KMS-11 (cell line): ENCODE measurements around the gene ZSCAN20.

Source experiments
- H2AFZ ChIP-seq: fragments of 200-600 bp; sonication (generic); 2 replicates; pipeline ENCODE4 v1.6.1; 2016; ENCODE audit warnings: antibody characterized with exemption, mixed run types, low read depth
- H3K27ac ChIP-seq: fragments of 200-600 bp; sonication (generic); 2 replicates; pipeline ENCODE4 v1.6.1; 2016; ENCODE audit warnings: mild to moderate bottlenecking, mixed run types
- H3K27me3 ChIP-seq: fragments of 200-600 bp; sonication (generic); 2 replicates; pipeline ENCODE4 v1.6.1; 2017; ENCODE audit warnings: mild to moderate bottlenecking, low read depth, mixed run types, moderate library complexity; ENCODE audit not compliant: insufficient read depth
- H3K36me3 ChIP-seq: fragments of 200-600 bp; sonication (generic); 2 replicates; pipeline ENCODE4 v1.6.1; 2017; ENCODE audit warnings: mild to moderate bottlenecking, mixed run types; ENCODE audit not compliant: insufficient read depth
- H3K4me1 ChIP-seq: fragments of 200-600 bp; sonication (generic); 2 replicates; pipeline ENCODE4 v1.6.1; 2016; ENCODE audit warnings: mild to moderate bottlenecking, low read depth, mixed run types; ENCODE audit not compliant: poor library complexity, severe bottlenecking
- H3K4me2 ChIP-seq: fragments of 200-600 bp; sonication (generic); 2 replicates; pipeline ENCODE4 v1.7.0; 2016; ENCODE audit warnings: mild to moderate bottlenecking, mixed run types
- H3K4me3 ChIP-seq: fragments of 200-600 bp; sonication (generic); IDR thresholded peaks from 2 replicates; pipeline ENCODE4 v1.6.1; 2017; ENCODE audit warnings: low read depth, low read length, mixed read lengths; ENCODE audit not compliant: insufficient read depth
- H3K79me2 ChIP-seq: fragments of 200-600 bp; sonication (generic); 2 replicates; pipeline ENCODE4 v1.6.1; 2016; ENCODE audit warnings: low read depth, mixed run types; ENCODE audit not compliant: insufficient read depth
- H3K9ac ChIP-seq: fragments of 200-600 bp; sonication (generic); 2 replicates; pipeline ENCODE4 v1.6.1; 2016; ENCODE audit warnings: mild to moderate bottlenecking, mixed run types
- H4K20me1 ChIP-seq: fragments of 200-600 bp; sonication (generic); 2 replicates; pipeline ENCODE4 v1.6.1; 2016; ENCODE audit warnings: mild to moderate bottlenecking, mixed run types; ENCODE audit not compliant: insufficient read depth
- TF ChIP-seq, protein P1 (sequence below): fragments of 200-600 bp; sonication (generic); conservative IDR thresholded peaks from 2 replicates; pipeline ENCODE4 v1.6.1; 2017; ENCODE audit warnings: low read depth, mild to moderate bottlenecking, antibody characterized with exemption, low read length, moderate library complexity, mixed read lengths

ZSCAN20 gene

DNA sequence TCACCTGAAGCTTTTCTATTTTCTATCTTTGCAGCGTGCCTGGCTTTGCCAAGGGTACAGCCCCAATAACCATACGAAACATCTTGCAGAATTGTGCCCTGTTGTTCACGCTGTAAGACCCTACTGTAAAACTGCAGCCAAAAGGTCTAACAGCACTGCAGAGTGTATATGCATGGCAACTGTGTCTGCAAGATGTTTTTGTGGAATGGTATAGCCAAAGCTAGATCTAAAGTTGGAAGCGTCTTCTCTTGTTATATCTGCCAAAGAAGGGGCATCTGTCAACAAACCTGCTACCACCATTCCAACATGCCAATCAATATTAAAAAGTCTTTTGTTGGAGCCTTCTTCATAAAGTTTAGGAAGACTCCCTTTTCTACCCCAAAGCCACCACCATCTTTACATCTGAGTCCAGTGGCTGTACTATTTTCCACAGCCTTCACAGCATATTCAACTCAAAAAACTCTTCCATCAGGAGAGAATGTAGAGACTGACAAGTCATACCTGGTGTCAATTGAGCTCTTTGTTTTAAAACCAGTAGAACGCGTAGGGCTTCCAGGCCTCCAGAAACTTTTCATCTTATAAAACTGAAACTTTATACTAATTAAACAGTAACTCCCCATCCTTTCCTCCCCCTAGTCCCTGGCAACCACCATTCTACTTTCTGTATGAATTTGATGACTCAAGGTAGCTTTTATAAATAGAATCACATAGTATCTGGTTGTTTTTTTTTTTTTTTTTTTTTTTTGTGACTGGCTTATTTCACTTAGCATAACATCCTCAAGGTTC is 40.0 kb downstream of the ZSCAN20 start:
- no peaks in the 10 kb centered on the region for H3K27me3 ChIP-seq
- H3K9ac ChIP-seq, result no peak overlapping the region
- no peaks in the 10 kb centered on the region for H3K79me2 ChIP-seq
- H3K36me3 ChIP-seq, result no peaks in the 10 kb centered on the region
- TF ChIP-seq, protein P1, sequence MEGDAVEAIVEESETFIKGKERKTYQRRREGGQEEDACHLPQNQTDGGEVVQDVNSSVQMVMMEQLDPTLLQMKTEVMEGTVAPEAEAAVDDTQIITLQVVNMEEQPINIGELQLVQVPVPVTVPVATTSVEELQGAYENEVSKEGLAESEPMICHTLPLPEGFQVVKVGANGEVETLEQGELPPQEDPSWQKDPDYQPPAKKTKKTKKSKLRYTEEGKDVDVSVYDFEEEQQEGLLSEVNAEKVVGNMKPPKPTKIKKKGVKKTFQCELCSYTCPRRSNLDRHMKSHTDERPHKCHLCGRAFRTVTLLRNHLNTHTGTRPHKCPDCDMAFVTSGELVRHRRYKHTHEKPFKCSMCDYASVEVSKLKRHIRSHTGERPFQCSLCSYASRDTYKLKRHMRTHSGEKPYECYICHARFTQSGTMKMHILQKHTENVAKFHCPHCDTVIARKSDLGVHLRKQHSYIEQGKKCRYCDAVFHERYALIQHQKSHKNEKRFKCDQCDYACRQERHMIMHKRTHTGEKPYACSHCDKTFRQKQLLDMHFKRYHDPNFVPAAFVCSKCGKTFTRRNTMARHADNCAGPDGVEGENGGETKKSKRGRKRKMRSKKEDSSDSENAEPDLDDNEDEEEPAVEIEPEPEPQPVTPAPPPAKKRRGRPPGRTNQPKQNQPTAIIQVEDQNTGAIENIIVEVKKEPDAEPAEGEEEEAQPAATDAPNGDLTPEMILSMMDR, result no peak
- no peaks in the 10 kb centered on the region for H4K20me1 ChIP-seq
- H3K4me3 ChIP-seq, result no peak overlapping the region
- H2AFZ ChIP-seq, result no peak overlapping the region
- H3K27ac ChIP-seq, result no peak overlapping the region
- H3K4me1 ChIP-seq, result no peaks in the 10 kb centered on the region
- H3K4me2 ChIP-seq, result no peak overlapping the region

DNA sequence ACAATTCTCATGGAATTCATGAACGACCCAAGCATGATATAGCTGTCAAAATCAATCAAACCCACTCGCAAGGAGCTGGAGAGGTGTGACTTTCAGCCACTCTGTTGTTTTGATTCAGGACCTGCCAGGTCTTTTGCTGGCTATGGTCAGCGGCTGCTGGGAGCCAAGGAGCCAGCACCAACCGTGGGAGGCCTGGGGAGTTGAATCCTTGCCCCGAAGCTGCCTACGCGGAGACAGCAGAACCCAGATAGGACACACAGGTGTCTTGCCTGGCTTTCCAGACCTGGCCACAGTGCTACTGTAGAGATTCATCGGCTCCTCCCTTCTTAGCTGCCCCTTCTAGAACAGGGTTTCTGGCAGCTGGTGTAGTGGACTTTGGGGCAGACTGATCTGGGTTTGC is 42.7 kb downstream of the ZSCAN20 start:
- Histone ChIP-seq H4K20me1 (no peaks in the 10 kb centered on the region), H3K9ac (no peak overlapping the region), H2AFZ (no peak overlapping the region), H3K36me3 (no peaks in the 10 kb centered on the region), H3K27ac (no peak overlapping the region), H3K4me2 (no peak overlapping the region), H3K4me3 (no peak overlapping the region), H3K79me2 (no peaks in the 10 kb centered on the region), H3K27me3 (no peaks in the 10 kb centered on the region), H3K4me1 (no peaks in the 10 kb centered on the region)
- TF ChIP-seq, protein P1, result no peak

DNA sequence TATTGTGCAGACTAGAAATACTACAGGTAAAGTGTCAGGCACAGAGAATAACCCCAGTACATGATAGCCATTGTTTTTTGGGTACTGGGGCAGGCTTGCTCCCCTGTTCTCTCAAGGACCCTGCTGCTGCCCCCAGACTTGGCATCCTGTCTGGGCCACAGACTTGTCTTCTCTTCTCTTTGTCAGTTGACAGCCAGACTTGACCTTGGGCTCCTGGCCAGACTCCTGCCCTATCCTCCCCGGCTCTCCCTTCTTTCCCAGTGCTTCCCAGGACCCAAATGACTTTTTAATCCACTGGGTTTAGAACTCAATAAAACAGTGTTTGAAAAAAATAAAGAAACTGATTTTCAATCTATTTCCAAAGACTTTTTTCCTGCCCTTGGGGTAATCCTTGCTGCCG is 43.2 kb downstream of the ZSCAN20 start:
- Histone ChIP-seq H3K36me3 (no peaks in the 10 kb centered on the region), H3K4me3 (no peak overlapping the region), H3K27me3 (no peaks in the 10 kb centered on the region)

DNA sequence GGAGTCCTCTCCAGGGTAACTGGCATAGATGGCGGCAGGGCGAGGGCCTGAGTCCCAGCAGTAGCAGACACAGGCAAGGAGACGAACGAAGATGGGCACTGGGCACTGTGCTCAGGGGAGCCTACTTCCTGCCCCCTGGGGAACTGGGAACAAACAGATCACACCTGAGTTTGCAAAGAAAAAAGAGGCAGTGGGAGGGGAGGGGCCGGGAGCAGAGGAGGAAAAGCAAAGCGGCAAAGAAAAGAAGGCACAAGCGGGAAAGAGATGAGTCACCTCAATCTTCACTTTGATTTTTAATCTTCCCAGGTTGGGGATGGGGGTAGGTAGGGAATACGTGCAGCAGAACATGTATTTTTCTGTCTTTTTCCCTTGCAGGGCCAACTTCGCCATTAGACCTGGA is 44.0 kb downstream of the ZSCAN20 start:
- no peak overlapping the region for H3K4me2 ChIP-seq
- H3K27ac ChIP-seq, result no peak overlapping the region
- H3K4me1 ChIP-seq, result no peaks in the 10 kb centered on the region
- no peaks in the 10 kb centered on the region for H3K79me2 ChIP-seq
- H4K20me1 ChIP-seq, result no peaks in the 10 kb centered on the region
- no peak overlapping the region for H2AFZ ChIP-seq
- no peaks in the 10 kb centered on the region for H3K36me3 ChIP-seq
- H3K9ac ChIP-seq, result no peak overlapping the region
- TF ChIP-seq, protein P1, result no peak
- H3K4me3 ChIP-seq, result no peak overlapping the region
- no peaks in the 10 kb centered on the region for H3K27me3 ChIP-seq

More for the DNA sequence above, 43.2 kb downstream of the ZSCAN20 start:
- no peaks in the 10 kb centered on the region for H3K4me1 ChIP-seq
- no peak overlapping the region for H3K27ac ChIP-seq
- H2AFZ ChIP-seq, result no peak overlapping the region
- no peaks in the 10 kb centered on the region for H4K20me1 ChIP-seq
- H3K4me2 ChIP-seq, result no peak overlapping the region
- TF ChIP-seq, protein P1, result no peak
- no peak overlapping the region for H3K9ac ChIP-seq
- no peaks in the 10 kb centered on the region for H3K79me2 ChIP-seq
